ENCODE data around the gene BMI1.
"Not testable (repeated sequence)": the region's sequence is repeated elsewhere in the genome, so short reads cannot be mapped to it uniquely, and the experiment has no call there.

The BMI1 gene

DNA sequence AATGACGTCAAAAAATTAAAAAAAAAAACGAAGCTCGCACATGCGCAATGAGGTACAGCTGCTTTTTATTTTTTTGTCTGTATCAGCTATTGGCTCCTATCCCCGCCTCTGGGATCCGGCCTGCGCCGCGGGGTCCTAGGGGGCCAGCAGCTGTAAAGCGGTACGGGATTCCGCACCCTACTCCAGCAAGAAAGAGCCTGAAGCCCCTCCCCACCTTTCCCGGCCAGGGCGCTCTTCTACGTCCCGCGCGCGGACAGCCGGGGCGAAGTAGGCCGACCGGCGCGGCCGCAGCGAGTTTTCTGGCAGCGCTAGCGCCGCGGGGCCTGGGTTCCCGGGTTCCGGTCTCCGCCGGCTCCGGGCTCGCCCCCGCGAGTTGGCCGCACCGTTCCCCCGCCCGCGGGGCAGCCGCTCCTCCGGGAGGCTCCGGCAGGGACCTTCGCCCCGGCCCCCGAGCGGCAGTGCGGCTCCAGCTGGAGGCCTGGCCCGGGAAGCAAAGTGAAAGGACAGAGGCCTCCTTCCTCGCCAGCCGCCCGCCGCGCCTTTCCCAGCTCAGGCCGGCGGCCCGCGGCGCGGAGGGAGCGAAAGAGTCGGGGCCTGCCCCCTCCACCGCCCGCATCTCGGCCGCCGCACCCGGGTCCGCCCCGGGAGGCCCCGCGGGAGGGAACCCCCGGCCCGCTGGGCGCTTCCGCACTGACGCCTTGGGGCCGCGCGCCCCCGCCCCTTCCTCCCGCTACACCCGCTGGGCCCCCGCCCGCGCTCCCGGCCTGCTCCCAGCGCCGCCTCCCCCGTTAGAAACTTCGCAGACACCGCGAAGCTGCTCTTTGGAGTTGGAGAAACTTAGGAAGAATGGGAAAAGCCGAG lies 19.7 kb downstream of the BMI1 start:
- no peak for FAIRE-seq

DNA sequence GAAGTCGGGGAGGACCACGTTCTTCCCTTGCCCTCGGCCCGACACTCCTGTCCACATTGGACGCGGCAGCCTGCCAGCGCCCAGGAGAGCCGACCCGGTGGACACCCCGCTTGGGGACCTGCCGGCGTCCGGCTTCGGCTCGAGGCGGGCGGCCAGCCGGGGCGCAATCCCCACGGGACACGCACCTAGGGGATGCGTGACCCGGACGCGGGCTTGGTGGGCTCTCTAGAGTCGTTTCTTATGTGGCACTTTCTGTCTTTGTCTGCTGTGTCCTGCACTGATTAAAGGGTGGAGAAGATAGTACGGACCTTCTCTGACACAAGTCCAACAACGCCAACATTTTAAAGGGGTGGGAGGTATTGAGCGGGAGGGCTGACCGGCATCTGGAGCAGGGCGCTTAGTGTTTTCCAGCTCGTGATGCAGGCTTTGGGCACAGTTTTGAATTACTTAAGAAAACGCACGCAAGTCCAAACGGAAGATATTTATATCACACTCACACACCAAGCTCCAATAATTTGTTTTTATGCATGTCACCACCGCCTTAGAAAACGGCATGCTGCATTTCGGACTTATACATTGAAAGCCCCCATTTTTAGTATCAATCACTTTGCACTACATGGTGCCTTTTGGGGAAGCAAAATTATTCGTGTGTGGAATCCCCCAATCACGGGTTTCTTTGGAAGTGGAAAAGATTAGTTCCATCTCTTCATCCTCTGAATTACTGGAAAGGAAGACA lies 20.5 kb downstream of the BMI1 start:
- FAIRE-seq, result no peak

DNA sequence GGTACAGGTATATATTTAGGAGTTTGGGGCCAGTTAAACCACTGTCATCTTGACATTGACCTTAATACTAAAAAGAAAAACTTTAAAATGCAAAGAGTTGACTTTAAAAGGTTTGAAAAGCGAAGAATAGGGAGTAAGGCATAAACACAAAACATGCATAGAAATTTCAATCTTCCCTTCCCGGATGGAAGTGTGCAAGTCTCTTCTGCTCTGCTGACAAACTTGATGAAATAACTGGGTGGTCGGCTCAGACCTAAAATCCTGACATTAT lies 21.0 kb downstream of the BMI1 start:
- FAIRE-seq, result no peak

DNA sequence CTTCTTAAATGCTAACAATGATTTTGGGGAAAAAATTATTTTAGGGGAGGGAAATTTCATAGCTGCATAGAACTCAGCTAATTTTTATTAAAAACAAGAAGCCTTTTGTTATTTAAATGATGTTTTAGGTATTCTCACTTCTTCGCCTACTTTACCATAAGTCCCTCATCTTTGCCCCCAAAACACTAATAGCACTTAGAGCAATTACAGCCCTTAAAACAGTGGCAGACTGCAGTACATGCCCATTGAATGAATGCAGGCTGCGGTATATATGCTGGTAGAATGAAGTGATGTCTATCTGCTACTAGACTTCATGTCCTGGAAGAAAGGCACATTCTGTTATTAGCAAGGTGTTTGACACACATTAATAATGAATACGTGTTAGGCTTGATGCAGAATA lies 21.5 kb downstream of the BMI1 start:
- no peak for FAIRE-seq

DNA sequence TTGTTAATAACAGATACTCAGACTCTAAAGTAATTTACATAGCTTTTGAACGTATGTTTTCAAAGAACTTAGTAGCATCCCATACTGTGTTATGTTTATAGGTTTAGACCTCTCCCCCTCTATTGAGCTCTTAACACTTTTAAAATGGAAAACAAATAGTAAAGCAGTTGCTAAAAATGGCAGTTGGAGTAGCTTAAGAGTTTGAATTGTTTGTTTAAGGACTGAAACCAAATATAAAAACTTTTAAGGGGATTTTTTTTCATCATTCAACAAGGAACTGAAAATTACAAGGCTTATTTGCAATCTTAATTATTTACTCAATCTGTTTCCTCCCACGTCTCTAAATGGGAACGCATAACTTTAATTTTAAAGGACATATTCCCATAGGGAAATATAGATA lies 22.8 kb downstream of the BMI1 start:
- no peak for FAIRE-seq

DNA sequence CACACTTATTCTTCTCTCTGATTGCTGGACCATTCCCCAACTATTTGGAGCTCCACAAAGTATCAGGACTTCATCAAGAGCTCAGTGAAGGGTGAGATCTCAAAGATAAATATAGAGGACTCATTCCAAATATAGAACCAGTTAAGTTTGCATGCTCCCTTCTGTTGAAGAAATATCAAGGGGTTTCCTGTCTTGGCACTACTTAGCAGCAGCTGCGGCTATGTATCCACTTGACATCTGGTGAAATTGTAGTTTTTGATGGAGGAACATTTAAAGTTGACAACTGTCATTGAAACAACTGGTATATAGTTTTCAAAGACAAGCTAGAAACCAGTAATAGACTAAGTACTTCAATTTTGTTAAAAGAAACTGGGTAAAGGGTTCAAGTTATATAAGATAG lies 23.4 kb downstream of the BMI1 start:
- FAIRE-seq, result no peak

DNA sequence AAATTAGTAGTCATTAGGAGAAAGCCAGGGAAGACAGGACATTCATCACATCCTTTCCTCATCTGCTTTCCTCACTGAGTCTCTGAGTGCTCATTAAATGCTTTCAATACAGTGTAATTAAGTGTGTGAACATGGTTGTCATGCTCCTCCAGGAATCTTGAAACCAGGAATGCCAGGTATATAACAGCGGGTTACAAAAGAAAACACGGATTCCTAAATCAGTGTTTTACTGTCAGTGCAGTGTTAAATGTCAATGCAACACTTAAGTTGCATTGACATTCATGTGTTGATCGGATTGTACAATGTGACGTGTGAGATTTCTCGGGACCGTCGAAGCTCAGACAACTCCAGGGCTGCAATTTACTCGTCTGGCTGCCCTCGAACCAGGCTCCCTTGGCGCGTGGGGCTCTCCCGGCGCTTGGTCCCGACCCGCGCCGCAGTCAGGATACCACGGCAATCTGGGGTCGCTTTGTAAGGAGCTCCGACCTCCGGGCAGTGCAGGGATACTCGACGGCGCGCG lies 23.9 kb downstream of the BMI1 start:
- FAIRE-seq, result no peak

DNA sequence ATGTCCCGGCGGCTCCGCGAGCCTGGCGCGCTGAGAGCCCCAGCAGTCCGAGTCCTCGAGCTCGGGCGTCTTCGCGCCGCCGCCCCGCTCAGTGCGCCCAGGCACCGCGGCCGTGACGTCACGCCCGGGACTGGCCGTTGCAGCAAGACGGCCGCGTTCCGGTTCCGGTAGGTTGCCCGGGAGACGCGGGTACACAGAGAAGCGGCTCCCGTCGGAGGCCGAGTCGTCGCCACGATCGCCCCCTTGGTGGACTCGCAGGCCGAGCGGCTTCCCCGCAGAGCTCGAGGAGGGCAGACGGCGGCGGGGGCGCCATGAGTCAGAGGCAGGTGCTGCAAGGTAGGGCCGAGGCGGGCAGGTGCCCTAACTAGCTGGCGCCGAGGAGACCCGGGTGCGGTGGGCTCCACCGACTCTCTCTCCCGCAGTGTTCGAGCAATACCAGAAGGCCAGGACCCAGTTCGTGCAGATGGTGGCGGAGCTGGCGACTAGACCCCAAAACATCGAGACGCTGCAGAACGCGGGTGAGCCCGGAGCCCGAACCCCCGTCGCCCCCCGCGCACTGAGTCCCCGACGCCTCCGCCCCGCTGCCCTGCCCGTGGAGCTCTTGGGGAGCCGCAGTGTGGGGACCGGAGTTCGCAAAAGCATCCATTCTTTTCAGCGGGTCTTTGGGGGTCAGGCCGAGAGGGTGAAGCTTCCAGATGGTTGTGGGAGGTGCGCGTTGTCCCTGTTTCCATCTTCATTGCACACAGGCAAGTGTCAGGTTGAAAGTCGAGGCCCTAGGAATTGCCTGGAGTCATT lies 24.6 kb downstream of the BMI1 start, which contains the start of gene SPAG6:
TSS of gene SPAG6 (plus strand) at position 196 of the 795 bp plus-strand sequence. CDS start at position 312, 116 bp downstream.
- no peak for FAIRE-seq

DNA sequence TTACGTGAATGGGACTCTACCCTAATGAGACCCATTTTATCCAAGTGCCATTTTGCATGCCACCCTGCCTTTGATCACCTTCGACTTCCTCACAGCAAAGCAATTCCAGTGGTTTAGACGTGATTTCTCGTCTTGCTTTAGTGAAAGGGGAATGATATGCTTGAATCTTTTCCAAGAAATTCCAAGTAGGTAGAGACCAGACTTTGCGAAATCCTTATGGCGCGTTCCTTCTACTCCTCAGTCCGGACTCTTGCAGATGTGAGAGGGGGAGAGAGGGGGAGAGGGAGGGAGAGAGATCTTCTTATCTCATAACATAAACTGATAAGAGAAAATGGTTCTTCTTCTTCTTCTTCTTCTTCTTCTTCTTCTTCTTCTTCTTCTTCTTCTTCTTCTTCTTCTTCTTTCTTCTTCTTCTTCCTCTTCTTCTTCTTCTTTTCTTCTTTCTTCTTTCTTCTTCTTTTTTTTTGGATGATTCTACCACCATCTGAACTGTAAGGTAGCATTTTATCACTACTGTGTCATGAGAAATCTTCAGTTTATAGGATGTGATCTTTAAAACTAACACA lies 25.3 kb downstream of the BMI1 start:
- FAIRE-seq, result no peak

DNA sequence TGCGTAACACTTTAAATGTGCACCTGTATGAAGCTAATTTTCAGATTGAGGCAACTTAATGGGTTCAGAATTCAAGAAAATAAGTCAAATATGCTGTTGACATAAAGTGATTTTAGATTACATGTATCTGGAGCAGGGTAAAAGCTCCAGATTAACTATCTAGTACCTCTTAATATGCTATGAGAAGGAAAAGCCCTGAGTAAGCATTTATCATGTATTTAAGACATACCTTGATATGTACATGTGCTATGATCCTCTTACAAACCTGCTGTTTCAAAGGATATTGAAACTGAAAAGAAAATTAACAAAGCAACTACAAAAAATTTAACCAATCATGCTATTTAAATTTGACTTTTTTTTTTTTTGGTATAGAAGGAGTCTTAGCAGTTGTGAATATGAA lies 28.9 kb downstream of the BMI1 start:
- no peak for FAIRE-seq

DNA sequence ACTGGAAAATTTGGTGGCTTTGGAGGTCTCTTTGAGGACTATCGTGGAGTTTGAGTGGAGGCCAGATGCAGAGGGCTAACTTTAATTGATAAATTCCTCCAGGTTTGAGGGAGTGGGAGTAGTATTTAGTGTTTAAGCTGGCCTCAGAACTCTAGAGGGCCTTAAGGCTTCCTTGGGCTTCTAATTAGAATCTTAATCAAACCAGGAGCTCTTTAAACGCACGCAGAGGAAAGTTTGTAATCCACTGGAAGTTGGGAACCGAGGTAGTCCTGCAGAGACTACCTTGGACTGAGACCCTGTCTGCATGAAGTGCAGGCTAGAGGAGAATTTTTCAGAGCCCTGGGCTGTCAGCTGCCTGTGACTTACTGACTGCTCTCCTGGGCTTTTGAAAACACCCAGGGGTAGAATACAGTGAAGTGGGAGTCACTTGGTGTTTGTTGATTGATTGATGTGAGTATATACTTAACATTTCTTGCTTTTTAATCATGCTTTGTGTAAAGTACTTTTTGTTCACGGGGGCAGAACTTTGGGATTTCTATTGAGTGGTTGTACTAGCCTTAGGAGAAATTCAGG lies 30.3 kb downstream of the BMI1 start:
- peak; percentile 100 for FAIRE-seq

DNA sequence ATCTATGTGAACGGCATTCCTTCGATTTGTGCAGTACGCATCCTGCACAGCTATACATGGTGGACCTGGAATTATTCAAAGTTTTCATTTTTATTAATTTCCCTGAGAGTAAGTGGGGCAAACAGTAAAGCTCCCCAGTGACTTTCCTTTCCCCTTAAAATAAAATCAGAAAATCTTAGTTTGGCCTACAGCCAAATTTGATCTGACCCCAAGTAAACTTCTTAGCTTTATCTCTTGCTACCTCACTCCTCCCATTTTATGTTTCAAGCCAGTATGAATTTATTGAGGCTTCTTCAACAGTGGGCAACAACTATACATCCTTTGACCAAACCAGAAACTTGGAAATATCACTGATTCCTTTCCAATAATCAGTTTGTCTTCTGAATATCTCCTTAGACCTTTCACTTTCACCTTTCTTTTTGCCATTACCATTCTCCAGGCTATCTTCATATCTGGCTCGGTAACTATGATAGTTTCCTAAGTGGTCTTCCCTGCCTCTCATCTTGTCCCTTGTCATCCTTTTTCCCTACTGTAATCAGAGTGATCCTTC lies 35.5 kb downstream of the BMI1 start:
- no peak for FAIRE-seq

DNA sequence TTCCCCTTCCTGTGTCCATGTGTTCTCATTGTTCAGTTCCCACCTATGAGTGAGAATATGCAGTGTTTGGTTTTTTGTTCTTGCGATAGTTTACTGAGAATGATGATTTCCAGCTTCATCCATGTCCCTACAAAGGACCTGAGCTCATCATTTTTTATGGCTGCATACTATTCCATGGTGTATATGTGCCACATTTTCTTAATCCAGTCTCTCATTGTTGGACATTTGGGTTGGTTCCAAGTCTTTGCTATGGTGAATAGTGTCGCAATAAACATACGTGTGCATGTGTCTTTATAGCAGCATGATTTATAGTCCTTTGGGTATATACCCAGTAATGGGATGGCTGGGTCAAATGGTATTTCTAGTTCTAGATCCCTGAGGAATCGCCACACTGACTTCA lies 36.9 kb downstream of the BMI1 start:
- not testable (repeated sequence) for FAIRE-seq

DNA sequence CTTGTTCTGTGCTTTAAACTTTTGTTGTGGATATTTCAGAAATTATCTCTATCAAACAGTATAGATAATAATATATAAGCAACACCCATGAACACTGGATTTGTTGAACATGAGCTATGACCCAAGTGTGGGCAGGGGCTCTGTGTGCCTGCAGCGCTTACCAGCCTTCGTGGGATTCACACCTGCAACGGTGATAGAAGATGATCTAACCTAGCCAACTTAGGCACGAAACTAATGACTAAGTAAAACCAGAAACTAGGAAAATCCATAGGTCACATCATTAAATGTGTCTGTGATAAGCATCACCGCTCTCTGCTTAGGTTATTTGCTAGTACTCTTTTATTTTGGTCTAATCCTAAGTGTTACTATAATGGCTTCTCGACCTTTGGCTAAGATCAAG lies 42.4 kb downstream of the BMI1 start:
- FAIRE-seq, result no peak

DNA sequence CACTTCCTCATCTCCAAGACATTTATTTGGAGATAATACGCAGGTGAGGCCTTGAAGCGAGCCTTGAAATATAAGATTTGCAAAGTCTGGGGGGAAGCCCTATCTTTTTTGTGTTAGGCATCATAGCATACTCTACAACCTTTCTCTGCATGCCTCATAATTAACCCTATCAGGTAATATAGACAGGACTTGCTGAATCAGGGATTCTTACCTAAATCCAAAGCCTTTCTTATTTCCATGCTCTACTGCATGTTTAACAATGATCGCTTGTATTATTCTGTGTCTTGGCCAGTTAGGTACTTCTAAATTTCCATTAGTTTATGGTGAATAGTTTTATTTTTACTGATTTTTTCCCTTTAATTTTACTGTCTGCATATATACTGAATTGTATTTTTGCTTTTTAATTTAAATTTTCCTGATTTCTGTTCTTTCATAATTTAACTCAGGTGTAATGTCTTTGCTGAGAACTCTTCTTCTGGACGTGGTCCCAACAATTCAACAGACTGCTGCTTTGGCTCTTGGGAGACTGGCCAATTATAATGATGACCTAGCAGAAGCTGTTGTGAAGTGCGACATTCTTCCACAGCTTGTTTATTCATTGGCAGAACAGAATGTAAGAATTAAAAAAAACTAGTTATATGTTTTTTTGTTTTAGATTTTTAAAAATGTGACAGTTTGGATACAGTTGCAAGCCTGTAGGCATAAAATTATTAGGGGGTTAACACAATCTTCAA lies 43.7 kb downstream of the BMI1 start:
- FAIRE-seq, result no peak

DNA sequence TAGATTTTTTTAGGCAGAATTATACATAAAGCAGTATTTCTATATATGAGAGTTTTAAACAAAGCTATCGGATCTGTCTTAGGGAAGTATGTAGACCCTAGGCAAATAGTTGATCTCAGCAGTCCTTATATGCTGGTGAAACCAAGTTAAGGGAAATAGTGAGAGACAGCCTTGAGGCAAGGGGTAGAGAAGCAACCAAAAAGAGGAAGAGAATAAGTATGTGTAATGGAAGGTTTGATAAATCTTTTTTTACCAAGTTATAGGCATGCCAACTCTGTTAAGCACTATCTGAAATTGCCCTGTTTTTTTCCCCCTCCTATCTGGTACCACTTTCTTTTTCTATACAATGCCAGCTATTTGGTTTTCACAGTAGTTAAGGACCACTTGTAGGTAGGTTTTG lies 44.3 kb downstream of the BMI1 start:
- FAIRE-seq, result no peak

DNA sequence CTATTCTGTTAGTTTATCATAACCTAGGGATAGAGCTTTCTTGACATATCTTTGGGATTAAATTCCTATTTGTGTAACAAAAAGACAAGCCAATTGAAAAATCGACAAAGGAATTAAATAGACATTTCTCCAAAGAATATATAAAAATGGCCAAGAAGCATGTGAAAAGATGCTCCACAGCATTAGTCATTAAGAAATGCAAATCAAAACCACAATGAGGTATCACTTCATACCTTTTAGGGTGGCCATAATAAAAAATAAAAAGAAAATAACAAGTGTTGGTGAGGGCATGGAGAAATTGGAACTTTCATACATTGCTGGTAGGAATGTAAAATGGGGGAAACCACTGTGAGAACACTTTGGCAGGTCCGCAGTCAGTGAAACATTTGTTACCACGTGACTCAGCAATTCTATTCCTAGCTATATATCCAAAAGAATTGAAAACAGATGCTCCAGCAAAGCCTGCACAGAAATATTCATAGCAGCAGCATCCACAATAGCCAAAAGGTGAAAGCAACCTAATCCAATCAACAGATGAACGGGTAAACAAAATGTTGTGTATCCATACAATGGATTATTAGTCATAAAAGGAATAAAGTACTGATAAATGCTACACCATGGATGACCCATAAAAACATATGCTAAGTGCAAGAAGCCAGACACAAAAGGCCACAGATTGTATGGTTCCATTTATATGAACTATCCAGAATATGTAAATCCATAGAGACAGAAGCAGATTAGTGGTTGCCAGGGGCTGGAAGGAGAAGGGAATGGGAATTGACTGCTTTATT lies 44.9 kb downstream of the BMI1 start:
- FAIRE-seq, result no peak

DNA sequence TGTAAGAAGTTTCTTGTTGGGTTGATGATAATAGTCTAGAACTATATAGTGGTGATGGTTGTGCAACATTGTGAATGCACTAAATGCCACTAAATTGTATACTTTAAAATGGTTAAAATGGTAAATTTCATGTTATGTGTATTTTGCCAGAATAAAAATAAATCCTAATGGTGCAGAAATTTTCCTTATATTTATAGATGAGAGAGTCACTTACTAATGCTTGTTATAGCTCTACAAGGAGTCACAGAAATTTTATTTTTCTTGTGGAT lies 45.5 kb downstream of the BMI1 start:
- FAIRE-seq, result no peak

DNA sequence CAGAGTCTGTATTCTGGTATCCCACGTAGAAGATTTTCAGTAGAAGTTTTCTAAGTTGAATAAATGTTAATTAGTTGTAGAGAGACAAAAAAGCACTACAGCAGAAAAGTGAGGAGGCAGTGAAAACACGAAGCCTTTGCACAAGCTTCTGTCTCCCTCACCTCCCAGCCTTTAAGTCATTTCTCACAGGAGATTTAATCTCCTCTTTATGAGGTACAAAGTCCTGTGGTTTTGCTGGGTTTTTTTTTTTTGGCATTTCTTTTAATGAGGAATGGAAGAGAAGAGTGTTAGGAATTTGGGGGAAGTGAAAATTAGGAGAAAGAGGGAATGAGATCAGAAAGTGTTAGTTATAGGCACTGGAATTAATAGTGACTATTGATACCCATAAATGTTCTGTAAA lies 45.9 kb downstream of the BMI1 start:
- FAIRE-seq, result no peak

DNA sequence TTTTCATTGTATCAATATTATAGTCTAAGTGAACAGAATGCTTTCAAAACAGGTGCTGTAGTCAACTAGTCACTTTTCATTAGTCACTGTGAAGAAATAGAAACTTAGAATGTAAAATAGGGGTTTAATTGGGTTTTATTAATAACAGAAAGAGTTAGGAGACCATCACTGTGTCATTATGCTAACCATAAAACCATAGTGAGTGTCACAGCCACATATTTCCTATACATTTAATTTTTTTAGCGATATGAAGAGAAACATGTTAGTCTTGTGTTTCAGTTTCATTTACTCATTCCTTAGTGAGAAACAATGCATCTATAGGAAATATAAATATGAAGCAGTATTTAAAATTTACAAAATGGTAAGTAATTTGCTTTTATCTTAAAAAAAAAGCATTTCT lies 46.6 kb downstream of the BMI1 start:
- FAIRE-seq, result no peak

DNA sequence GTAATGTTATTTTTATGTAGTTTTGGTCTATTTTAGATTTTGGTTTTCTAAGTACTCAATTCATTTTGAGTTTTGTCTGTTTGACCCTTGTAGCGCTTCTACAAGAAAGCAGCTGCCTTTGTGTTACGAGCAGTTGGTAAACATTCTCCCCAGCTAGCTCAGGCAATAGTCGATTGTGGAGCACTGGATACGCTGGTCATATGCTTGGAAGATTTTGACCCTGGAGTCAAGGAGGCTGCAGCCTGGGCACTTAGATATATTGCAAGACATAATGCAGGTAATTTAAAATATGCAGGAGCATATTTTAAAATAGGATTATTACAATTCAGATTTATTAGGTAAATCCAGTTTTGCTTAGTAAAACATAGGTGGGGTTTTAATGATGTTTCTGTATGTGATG lies 47.5 kb downstream of the BMI1 start:
- FAIRE-seq, result no peak

Measured in G401.6 (cell line).